Right lobe of liver (tissue), 6 donors: Measurements from ENCODE around the gene NOC2L. TPM values are rescaled to one million over a fixed set of nuclear protein-coding genes. Genes with fewer than 3 reads are reported as not detected.

Experiments
- ATAC-seq, 4 donors: fragments of 200-7000 bp; cut with Tn5 transposase; one replicate each; pipeline ENCODE4 v1.9.1; 2020; ENCODE audit warnings: mild to moderate bottlenecking in 4 of 4, moderate library complexity in 4 of 4
- DNase-seq, 3 donors: peaks; one replicate each; pipeline ENCODE4 v3.0.0-alpha.2; 2020
- H3K27ac ChIP-seq, 3 donors: fragments of 200-600 bp; one replicate each; pipeline ENCODE4 v1.8.0; 2022
- H3K27me3 ChIP-seq, 2 donors: fragments of 200-600 bp; one replicate each; pipeline ENCODE4 v1.8.0; 2022
- H3K36me3 ChIP-seq, 4 donors: fragments of 200-600 bp; sonication (generic) in 1 of 4; one replicate each; pipeline versions ENCODE4 v1.5.1 to v1.8.0; 2017 to 2022; ENCODE audit warnings: control low read depth in 1 of 4
- H3K4me1 ChIP-seq, 4 donors: fragments of 200-600 bp; sonication (generic) in 1 of 4; one replicate each; pipeline versions ENCODE4 v1.5.1 to v1.8.0; 2017 to 2022; ENCODE audit warnings: control low read depth in 1 of 4
- H3K4me3 ChIP-seq, 3 donors: fragments of 200-600 bp; one replicate each; pipeline ENCODE4 v1.8.0; 2022
- H3K9me3 ChIP-seq, 4 donors: fragments of 200-600 bp; sonication (generic) in 1 of 4; one replicate each; pipeline versions ENCODE4 v1.5.1 to v1.8.0; 2017 to 2022; ENCODE audit warnings: control low read depth in 1 of 4
- CTCF ChIP-seq, 4 donors: fragments of 200-600 bp in 3 of 4; fragments of 450-650 bp in 1 of 4; IDR thresholded peaks; one replicate each; pipeline versions ENCODE4 v1.5.1 to v1.8.0; 2016 to 2022; ENCODE audit warnings: antibody characterized with exemption in 4 of 4, mild to moderate bottlenecking in 2 of 4
- POLR2A ChIP-seq: fragments of 450-650 bp; IDR thresholded peaks from one replicate; pipeline ENCODE4 v1.6.1; 2017; ENCODE audit warnings: antibody characterized with exemption, mild to moderate bottlenecking
- WGBS: methylation state at CpG from one replicate; pipeline ENCODE4 v1.1.6; 2018; ENCODE audit warnings: low coverage, low lambda C conversion rate; ENCODE audit not compliant: insufficient coverage; ENCODE audit errors: missing lambda C conversion rate; 5-methylcytosine and 5-hydroxymethylcytosine counted together
- intact Hi-C, 2 donors: fragments of 100-400 bp; cut with DNase I; formaldehyde crosslinking; loops; one replicate each; pipeline versions ENCODE4 v1.11.2 to v1.14.1; 2022
- total RNA-seq, 6 experiments: library from RNA; depleted of rRNA in 2 of 6; stranded (reverse); fragments of >200 nt in 2 of 6; fragmentation: NEBNext Ultra II Directional in 3 of 6; extraction: Animal tissue kit (Norgen Biotek cat#: 25700) in 3 of 6; gene quantifications; one replicate each; pipeline versions ENCODE4 v1.1.0 to v1.2.4, GENCODE V29; 2016 to 2023
- donor health status: DM: no; HTN: yes; CAD: no.
- donor health status: DM: no; HTN: no; CAD: no.
- donor health status: DM: no; HTN: no; CAD: no.
- donor health status: DM: no; HTN: yes; CAD: no.
- donor health status: DM: no; HTN: yes; CAD: no.

Gene NOC2L
- total RNA-seq, 6 experiments from 2014 or later = 28.9 to 36.8 (median 30.2) TPM

- Histone ChIP-seq H3K4me3 (no peak overlapping the region), H3K36me3 (no peaks in the 10 kb centered on the region), H3K9me3 (no peaks in the 10 kb centered on the region), H3K4me1 (peaks cover 0 to 24% (median 6%) of the 10 kb centered on the region in 4 donors), H3K27me3 (peaks cover 0 to 16% of the 10 kb centered on the region in 2 donors), H3K27ac (no peak overlapping the region)
- no peak for TF ChIP-seq CTCF (IDR thresholded peaks at IDR 0.05)
- no peak for TF ChIP-seq POLR2A
- intact Hi-C loops = no loop called here
- ATAC-seq (no peak), DNase-seq (no peak)
- 0% methylated on average over 1 of the region's 30 CpGs for WGBS
These were observed 20.2 kb downstream of the NOC2L start for GRCh38 chr1:938711-939489.

- Histone ChIP-seq H3K27me3 (peaks cover 0 to 16% of the 10 kb centered on the region in 2 donors), H3K27ac (no peak overlapping the region), H3K9me3 (no peaks in the 10 kb centered on the region), H3K4me3 (no peak overlapping the region), H3K36me3 (no peaks in the 10 kb centered on the region), H3K4me1 (peaks cover 0 to 24% (median 6%) of the 10 kb centered on the region in 4 donors)
- intact Hi-C loops = no loop called here
- peak; percentile 74 to 78 (median 76) for ATAC-seq
- DNase-seq = peak in 2 of 3 donors; percentile 70 to 77
- TF ChIP-seq CTCF (IDR thresholded peaks at IDR 0.05) = peak; percentile 55 to 79 (median 62)
- no peak for TF ChIP-seq POLR2A
- 60% methylated on average over 6 of the region's 15 CpGs for WGBS
These were observed 20.9 kb downstream of the NOC2L start for GRCh38 chr1:938088-938683.

GRCh38 chr1:937521-937920 is 21.5 kb downstream of the NOC2L start:
- WGBS = 61% methylated on average over 3 of the region's 16 CpGs
- TF ChIP-seq CTCF (IDR thresholded peaks at IDR 0.05) (no peak), POLR2A (no peak)
- no peaks in the 10 kb centered on the region for H3K36me3 ChIP-seq
- no peaks in the 10 kb centered on the region for H3K9me3 ChIP-seq
- ATAC-seq (no peak), DNase-seq (no peak)
- H3K4me3 ChIP-seq = no peak overlapping the region
- peaks cover 0 to 24% (median 6%) of the 10 kb centered on the region in 4 donors for H3K4me1 ChIP-seq
- no peak overlapping the region for H3K27ac ChIP-seq
- peaks cover 0 to 12% of the 10 kb centered on the region in 2 donors for H3K27me3 ChIP-seq
- intact Hi-C loops = no loop called here

GRCh38 chr1:936348-937264 is 22.4 kb downstream of the NOC2L start:
- Histone ChIP-seq H3K27ac (no peak overlapping the region), H3K9me3 (no peaks in the 10 kb centered on the region), H3K27me3 (peaks cover 0 to 12% of the 10 kb centered on the region in 2 donors), H3K36me3 (no peaks in the 10 kb centered on the region), H3K4me1 (peaks cover 0 to 15% (median 6%) of the 10 kb centered on the region in 4 donors), H3K4me3 (no peak overlapping the region)
- intact Hi-C loops = no loop called here
- WGBS = 67% methylated on average over 3 of the region's 45 CpGs
- no peak for TF ChIP-seq POLR2A
- TF ChIP-seq CTCF (IDR thresholded peaks at IDR 0.05) = no peak
- ATAC-seq (no peak), DNase-seq (no peak)
